GM18873 (cell line): Measurements from ENCODE around the gene TMEM147.

Experiments used
- ATAC-seq: cut with Tn5 transposase; IDR thresholded peaks from one replicate; pipeline ENCODE4 v1.9.1; 2021; ENCODE audit warnings: mild to moderate bottlenecking, moderate library complexity, moderate number of reproducible peaks; ENCODE audit not compliant: unreplicated experiment, low FRiP score

The TMEM147 gene

GRCh38 chr19:35518313-35518712 lies 27.1 kb upstream of the TMEM147 start:
- no peak for ATAC-seq

- ATAC-seq = no peak
Observed at GRCh38 chr19:35519291-35519690, 26.1 kb upstream of the TMEM147 start.

GRCh38 chr19:35521124-35521743 lies 24.2 kb upstream of the TMEM147 start:
- no peak for ATAC-seq

GRCh38 chr19:35522745-35523327 lies 22.6 kb upstream of the TMEM147 start:
- ATAC-seq = no peak

- ATAC-seq = no peak
Observed at GRCh38 chr19:35524181-35524837, 21.1 kb upstream of the TMEM147 start.

GRCh38 chr19:35525873-35526272 lies 19.6 kb upstream of the TMEM147 start:
- ATAC-seq = no peak

GRCh38 chr19:35528218-35529038 lies 17.0 kb upstream of the TMEM147 start, which contains the start of gene SBSN:
Gene SBSN, minus strand, starts transcription at chr19:35528311. Its CDS starts 30 bp downstream, at chr19:35528281.
- no peak for ATAC-seq

- ATAC-seq = no peak
Observed at GRCh38 chr19:35529241-35530218, 15.9 kb upstream of the TMEM147 start.

GRCh38 chr19:35531291-35531690 lies 14.1 kb upstream of the TMEM147 start:
- ATAC-seq = no peak

- ATAC-seq = no peak
Observed at GRCh38 chr19:35533201-35533821, 12.1 kb upstream of the TMEM147 start, which contains the start of gene GAPDHS. Gene GAPDHS, plus strand, starts transcription at chr19:35533456. Its CDS starts 72 bp downstream, at chr19:35533528.

GRCh38 chr19:35533822-35534392 lies 11.5 kb upstream of the TMEM147 start:
- no peak for ATAC-seq

- no peak for ATAC-seq
Observed at GRCh38 chr19:35534803-35535480, 10.5 kb upstream of the TMEM147 start.

GRCh38 chr19:35539314-35539713 lies 6.1 kb upstream of the TMEM147 start:
- no peak for ATAC-seq

- no peak for ATAC-seq
Observed at GRCh38 chr19:35539850-35540249, 5.6 kb upstream of the TMEM147 start.

- ATAC-seq = no peak
Observed at GRCh38 chr19:35540356-35540927, 5.0 kb upstream of the TMEM147 start.

GRCh38 chr19:35542209-35542608 lies 3.2 kb upstream of the TMEM147 start:
- ATAC-seq = no peak

- ATAC-seq = no peak
Observed at GRCh38 chr19:35543280-35544109, 1.9 kb upstream of the TMEM147 start.
